HUES6 (cell line): ENCODE results near the gene CALD1.

Experiments used
- H3K27ac ChIP-seq: 2 replicates; pipeline ENCODE4 v1.7.0; 2013; ENCODE audit warnings: low read depth, mild to moderate bottlenecking, low read length, inconsistent platforms
- H3K27me3 ChIP-seq: 2 replicates; pipeline ENCODE4 v1.6.1; 2013; ENCODE audit warnings: low read length; ENCODE audit not compliant: control insufficient read depth, insufficient read depth
- H3K36me3 ChIP-seq: 2 replicates; pipeline ENCODE4 v1.6.1; 2013; ENCODE audit warnings: low read length; ENCODE audit not compliant: control insufficient read depth, insufficient read depth
- H3K4me1 ChIP-seq: 2 replicates; pipeline ENCODE4 v1.6.1; 2013; ENCODE audit warnings: low read length; ENCODE audit not compliant: control insufficient read depth, insufficient read depth
- H3K4me3 ChIP-seq: 2 replicates; pipeline ENCODE4 v1.5.1; 2013; ENCODE audit warnings: low read depth, low read length
- H3K9ac ChIP-seq: one replicate; pipeline ENCODE4 v1.6.1; 2013; ENCODE audit warnings: mild to moderate bottlenecking, low read length
- H3K9me3 ChIP-seq: 2 replicates; pipeline ENCODE4 v1.6.1; 2013; ENCODE audit warnings: low read depth, low read length; ENCODE audit not compliant: control insufficient read depth, insufficient read depth

CALD1 gene

DNA sequence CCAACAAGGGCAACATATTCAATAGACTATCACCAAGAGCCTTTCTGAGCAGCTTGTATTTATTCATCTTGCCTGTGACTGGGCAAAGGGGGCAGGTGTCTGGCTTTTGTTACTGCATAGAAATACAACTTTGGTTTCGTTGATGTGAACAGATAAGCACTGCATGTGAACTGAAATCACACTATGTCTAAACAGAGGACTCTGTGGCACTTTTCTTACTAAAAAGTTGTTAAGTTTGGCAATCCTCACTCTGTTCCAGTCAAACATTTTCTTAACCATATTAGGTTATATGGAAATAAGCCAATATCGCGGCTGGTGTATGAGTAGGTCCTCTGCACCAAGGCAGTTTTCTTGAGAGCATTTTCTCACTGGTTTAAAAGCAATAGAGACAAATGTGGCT, 48.5 kb downstream of the CALD1 start:
- H3K9ac ChIP-seq = no peak overlapping the region
- H3K9me3 ChIP-seq = no peaks in the 10 kb centered on the region
- H3K36me3 ChIP-seq = no peaks in the 10 kb centered on the region
- H3K4me1 ChIP-seq = no peaks in the 10 kb centered on the region
- H3K27me3 ChIP-seq = no peaks in the 10 kb centered on the region
- no peak overlapping the region for H3K4me3 ChIP-seq
- no peak overlapping the region for H3K27ac ChIP-seq

DNA sequence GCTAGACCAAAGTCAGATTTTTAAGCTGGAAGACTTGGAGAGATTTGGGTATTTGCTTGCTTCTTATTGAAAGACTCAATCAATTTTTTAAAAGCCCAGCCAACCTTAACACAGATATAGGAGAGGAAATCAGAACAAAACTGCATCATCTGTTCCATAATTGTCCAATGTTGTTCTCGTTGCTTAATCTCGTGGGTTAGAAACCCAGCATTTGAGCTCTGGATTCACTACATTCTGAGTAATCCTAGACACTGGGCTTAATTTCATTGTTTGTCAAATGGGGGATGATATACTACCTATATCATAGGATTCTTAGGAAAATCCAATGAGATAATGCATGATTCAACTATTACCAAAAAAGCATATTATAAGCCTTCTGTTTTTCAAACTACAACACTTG, 48.9 kb downstream of the CALD1 start:
- Histone ChIP-seq H3K4me1 (no peaks in the 10 kb centered on the region), H3K27ac (no peak overlapping the region), H3K4me3 (no peak overlapping the region)

GRCh38 chr7:134829380-134829986, 50.0 kb downstream of the CALD1 start:
- H3K36me3 ChIP-seq = no peaks in the 10 kb centered on the region
- H3K4me3 ChIP-seq = no peak overlapping the region
- H3K9ac ChIP-seq = no peak overlapping the region
- no peaks in the 10 kb centered on the region for H3K9me3 ChIP-seq
- no peaks in the 10 kb centered on the region; the same call in 1 of the 2 replicates for H3K4me1 ChIP-seq
- H3K27me3 ChIP-seq = no peaks in the 10 kb centered on the region
- no peak overlapping the region for H3K27ac ChIP-seq

More for the DNA sequence above, 48.9 kb downstream of the CALD1 start:
- H3K27me3 ChIP-seq = no peaks in the 10 kb centered on the region
- no peak overlapping the region for H3K9ac ChIP-seq
- H3K36me3 ChIP-seq = no peaks in the 10 kb centered on the region
- no peaks in the 10 kb centered on the region for H3K9me3 ChIP-seq

DNA sequence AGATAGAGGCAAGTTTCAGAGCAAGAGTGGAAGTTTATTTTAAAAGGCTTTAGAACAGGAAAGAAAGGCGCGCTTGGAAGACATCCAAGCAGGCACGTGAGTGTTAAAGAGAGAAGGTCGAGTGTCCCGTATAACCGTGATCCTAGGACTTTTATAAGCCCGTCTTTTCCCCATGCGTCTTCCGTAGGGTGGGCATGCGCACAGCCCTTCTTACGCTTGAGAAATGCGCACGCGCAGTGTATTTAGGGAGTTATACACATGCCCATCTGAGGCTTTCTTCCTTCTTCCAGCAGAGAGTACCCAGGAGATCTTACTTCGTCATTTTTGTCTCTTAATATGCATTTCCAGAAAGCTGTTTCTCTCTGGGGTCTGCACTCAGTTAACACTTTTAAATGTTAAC, 52.4 kb downstream of the CALD1 start:
- no peaks in the 10 kb centered on the region for H3K27me3 ChIP-seq
- H3K4me3 ChIP-seq = no peak overlapping the region
- no peaks in the 10 kb centered on the region for H3K9me3 ChIP-seq
- no peak overlapping the region for H3K9ac ChIP-seq
- H3K4me1 ChIP-seq = peaks cover 3% of the 10 kb centered on the region; the same call in 1 of the 2 replicates
- H3K36me3 ChIP-seq = no peaks in the 10 kb centered on the region; the same call in 1 of the 2 replicates
- H3K27ac ChIP-seq = no peak overlapping the region

DNA sequence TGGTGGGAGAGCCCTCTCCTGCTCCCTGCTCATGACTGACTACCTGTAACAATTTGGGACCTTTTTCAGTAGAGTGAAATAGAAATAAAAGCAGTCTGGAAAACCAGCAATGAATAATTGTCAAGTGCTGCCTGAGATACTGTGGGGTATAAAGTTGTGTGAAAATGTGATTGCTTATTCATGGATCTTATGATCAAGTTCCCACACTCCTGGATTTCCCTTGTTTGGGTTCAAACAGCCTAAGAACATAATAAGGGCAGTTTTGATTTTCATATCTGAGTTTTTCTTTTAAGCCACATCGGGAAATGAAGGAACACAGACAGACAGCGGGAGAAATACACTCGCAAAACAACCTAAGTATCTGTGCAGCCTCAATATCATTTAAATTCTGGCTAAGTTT, 52.9 kb downstream of the CALD1 start:
- H3K9me3 ChIP-seq = no peaks in the 10 kb centered on the region
- peaks cover 3% of the 10 kb centered on the region; the same call in 1 of the 2 replicates for H3K4me1 ChIP-seq
- H3K9ac ChIP-seq = no peak overlapping the region
- H3K36me3 ChIP-seq = no peaks in the 10 kb centered on the region; the same call in 1 of the 2 replicates
- H3K27me3 ChIP-seq = no peaks in the 10 kb centered on the region
- H3K4me3 ChIP-seq = no peak overlapping the region
- no peak overlapping the region for H3K27ac ChIP-seq

- Histone ChIP-seq H3K27me3 (no peaks in the 10 kb centered on the region), H3K4me1 (peaks cover 3% of the 10 kb centered on the region; the same call in 1 of the 2 replicates), H3K27ac (no peak overlapping the region; the same call in 1 of the 2 replicates), H3K9ac (no peak overlapping the region), H3K36me3 (no peaks in the 10 kb centered on the region; the same call in 1 of the 2 replicates), H3K4me3 (no peak overlapping the region), H3K9me3 (no peaks in the 10 kb centered on the region)
These were observed 55.4 kb downstream of the CALD1 start for GRCh38 chr7:134834689-134835462.

DNA sequence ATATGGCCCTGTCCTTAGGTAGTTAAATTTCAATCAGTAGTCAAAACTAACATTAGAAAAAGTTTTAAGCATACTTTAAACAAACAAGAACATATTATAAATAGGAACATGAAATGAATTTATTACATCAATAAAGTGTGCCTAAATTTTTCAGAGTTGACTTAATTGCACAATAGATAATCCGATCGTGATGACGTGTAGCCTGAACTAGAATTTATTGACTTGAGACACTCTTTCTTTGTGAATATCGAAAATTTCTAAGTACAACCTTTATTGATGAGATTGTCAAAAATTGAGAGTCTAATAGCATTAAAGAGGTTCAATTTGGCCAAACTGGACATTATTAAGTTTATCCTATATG, 56.0 kb downstream of the CALD1 start:
- no peaks in the 10 kb centered on the region for H3K9me3 ChIP-seq
- H3K9ac ChIP-seq = no peak overlapping the region
- no peak overlapping the region for H3K27ac ChIP-seq
- H3K4me3 ChIP-seq = no peak overlapping the region
- H3K27me3 ChIP-seq = no peaks in the 10 kb centered on the region
- peaks cover 3% of the 10 kb centered on the region; the same call in 1 of the 2 replicates for H3K4me1 ChIP-seq
- peaks cover 2% of the 10 kb centered on the region; the same call in 1 of the 2 replicates for H3K36me3 ChIP-seq

DNA sequence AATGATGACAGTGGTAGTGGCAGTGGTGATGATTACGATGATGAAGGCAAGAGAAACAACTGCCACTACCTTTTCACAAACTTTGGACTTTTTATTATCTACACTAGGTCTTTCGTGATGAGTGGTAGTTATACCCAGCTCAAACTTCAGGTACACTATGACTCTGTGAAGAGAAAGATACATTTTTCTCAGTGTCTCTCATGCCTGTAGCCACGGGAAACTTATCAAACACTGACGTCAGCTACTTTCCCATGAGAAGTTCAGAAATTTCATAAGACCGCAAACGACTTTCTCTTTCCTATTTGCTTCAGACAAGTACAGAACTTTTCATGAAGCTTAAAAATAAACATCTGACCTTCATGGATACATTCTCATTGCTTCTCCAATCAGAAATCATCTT, 57.0 kb downstream of the CALD1 start:
- H3K27ac ChIP-seq = no peak overlapping the region
- peaks cover 3% of the 10 kb centered on the region; the same call in 1 of the 2 replicates for H3K4me1 ChIP-seq
- H3K9me3 ChIP-seq = no peaks in the 10 kb centered on the region
- no peak overlapping the region for H3K9ac ChIP-seq
- H3K36me3 ChIP-seq = peaks cover 3% of the 10 kb centered on the region; the same call in 1 of the 2 replicates
- no peak overlapping the region for H3K4me3 ChIP-seq
- H3K27me3 ChIP-seq = no peaks in the 10 kb centered on the region

DNA sequence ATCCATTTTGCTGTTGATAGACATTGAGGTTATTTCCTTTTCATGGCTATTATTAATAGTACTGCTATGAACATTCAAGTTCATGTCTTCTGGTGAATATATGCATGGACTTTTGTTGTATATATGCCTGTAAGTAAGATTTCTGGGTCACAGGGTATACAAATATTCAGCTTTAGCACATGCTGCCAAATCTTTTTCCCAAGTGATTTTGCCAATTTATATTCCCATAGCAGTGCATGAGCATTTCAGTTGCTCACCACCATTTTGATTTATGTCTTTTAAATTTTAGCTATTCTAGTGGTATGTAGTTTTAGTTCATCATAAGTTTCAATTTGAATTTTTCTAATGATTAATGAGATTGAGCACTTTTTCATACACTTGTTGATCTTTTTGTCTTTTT, 59.9 kb downstream of the CALD1 start:
- Histone ChIP-seq H3K4me1 (peaks cover 16% of the 10 kb centered on the region), H3K9me3 (no peaks in the 10 kb centered on the region), H3K4me3 (no peak overlapping the region), H3K27me3 (no peaks in the 10 kb centered on the region), H3K36me3 (peaks cover 14% of the 10 kb centered on the region), H3K27ac (no peak overlapping the region), H3K9ac (no peak overlapping the region)

- peaks cover 41% of the 10 kb centered on the region for H3K36me3 ChIP-seq
These were observed 62.6 kb downstream of the CALD1 start for GRCh38 chr7:134842062-134842461.

GRCh38 chr7:134842886-134843430, 63.5 kb downstream of the CALD1 start:
- peaks cover 24% of the 10 kb centered on the region for H3K4me1 ChIP-seq
- H3K27me3 ChIP-seq = no peaks in the 10 kb centered on the region
- no peak overlapping the region for H3K9ac ChIP-seq
- peaks cover 49% of the 10 kb centered on the region for H3K36me3 ChIP-seq
- no peaks in the 10 kb centered on the region for H3K9me3 ChIP-seq
- H3K4me3 ChIP-seq = no peak overlapping the region
- H3K27ac ChIP-seq = no peak overlapping the region

More at GRCh38 chr7:134842062-134842461, 62.6 kb downstream of the CALD1 start:
- no peak overlapping the region for H3K9ac ChIP-seq
- H3K4me1 ChIP-seq = peaks cover 24% of the 10 kb centered on the region
- no peaks in the 10 kb centered on the region for H3K27me3 ChIP-seq
- H3K9me3 ChIP-seq = no peaks in the 10 kb centered on the region
- H3K27ac ChIP-seq = no peak overlapping the region
- no peak overlapping the region for H3K4me3 ChIP-seq
